ENCODE data around the gene SLC38A10. TPM values are rescaled to one million over a fixed set of nuclear protein-coding genes. Genes with fewer than 3 reads are reported as not detected.
"Not testable (repeated sequence)": the region's sequence is repeated elsewhere in the genome, so short reads cannot be mapped to it uniquely, and the experiment has no call there.

Gene SLC38A10
- total RNA-seq, 1 donor from 2014 or later = 100 TPM

GRCh38 chr17:81230043-81230820 is 64.9 kb downstream of the SLC38A10 start:
- no peak for DNase-seq (ENCODE audit: low read depth)
- peak; percentile 28 for TF ChIP-seq CTCF (IDR thresholded peaks at IDR 0.05; ENCODE audit: insufficient read depth, low read length, poor library complexity, severe bottlenecking)
- Histone ChIP-seq H3K36me3 (ENCODE audit: control insufficient read depth, insufficient read depth, low read length) (no peaks in the 10 kb centered on the region), H3K27me3 (ENCODE audit: control insufficient read depth, insufficient read depth, low read length) (no peaks in the 10 kb centered on the region), H3K4me3 (ENCODE audit: low read depth, low read length) (no peak overlapping the region)

- no peaks in the 10 kb centered on the region for H3K36me3 ChIP-seq (ENCODE audit: control insufficient read depth, insufficient read depth, low read length)
- DNase-seq (ENCODE audit: low read depth) = no peak
- no peak overlapping the region for H3K4me3 ChIP-seq (ENCODE audit: low read depth, low read length)
- no peaks in the 10 kb centered on the region for H3K27me3 ChIP-seq (ENCODE audit: control insufficient read depth, insufficient read depth, low read length)
- no peak for TF ChIP-seq CTCF (IDR thresholded peaks at IDR 0.05; ENCODE audit: insufficient read depth, low read length, poor library complexity, severe bottlenecking)
Observed at GRCh38 chr17:81229666-81229920, 65.5 kb downstream of the SLC38A10 start.

- no peak for DNase-seq (ENCODE audit: low read depth)
- Histone ChIP-seq H3K4me3 (ENCODE audit: low read depth, low read length) (no peak overlapping the region), H3K27me3 (ENCODE audit: control insufficient read depth, insufficient read depth, low read length) (no peaks in the 10 kb centered on the region), H3K36me3 (ENCODE audit: control insufficient read depth, insufficient read depth, low read length) (no peaks in the 10 kb centered on the region)
- no peak for TF ChIP-seq CTCF (IDR thresholded peaks at IDR 0.05; ENCODE audit: insufficient read depth, low read length, poor library complexity, severe bottlenecking)
Observed at GRCh38 chr17:81228834-81229665, 66.1 kb downstream of the SLC38A10 start.

- TF ChIP-seq CTCF (IDR thresholded peaks at IDR 0.05; ENCODE audit: insufficient read depth, low read length, poor library complexity, severe bottlenecking) = no peak
- no peaks in the 10 kb centered on the region for H3K36me3 ChIP-seq (ENCODE audit: control insufficient read depth, insufficient read depth, low read length)
- H3K4me3 ChIP-seq (ENCODE audit: low read depth, low read length) = no peak overlapping the region
- no peak for DNase-seq (ENCODE audit: low read depth)
- H3K27me3 ChIP-seq (ENCODE audit: control insufficient read depth, insufficient read depth, low read length) = no peaks in the 10 kb centered on the region
Observed at GRCh38 chr17:81228420-81228819, 66.7 kb downstream of the SLC38A10 start.

- DNase-seq (ENCODE audit: low read depth); H3K27me3 ChIP-seq (ENCODE audit: control insufficient read depth, insufficient read depth, low read length); H3K4me3 ChIP-seq (ENCODE audit: low read depth, low read length); H3K36me3 ChIP-seq (ENCODE audit: control insufficient read depth, insufficient read depth, low read length): not testable (repeated sequence)
Observed at GRCh38 chr17:81227630-81228029, 67.5 kb downstream of the SLC38A10 start.

GRCh38 chr17:81223762-81224130 is 71.4 kb downstream of the SLC38A10 start:
- H3K36me3 ChIP-seq (ENCODE audit: control insufficient read depth, insufficient read depth, low read length) = no peaks in the 10 kb centered on the region
- no peak overlapping the region for H3K4me3 ChIP-seq (ENCODE audit: low read depth, low read length)
- no peaks in the 10 kb centered on the region for H3K27me3 ChIP-seq (ENCODE audit: control insufficient read depth, insufficient read depth, low read length)
- DNase-seq (ENCODE audit: low read depth) = no peak
- TF ChIP-seq CTCF (IDR thresholded peaks at IDR 0.05; ENCODE audit: insufficient read depth, low read length, poor library complexity, severe bottlenecking) = no peak
